GM20431 (cell line): ENCODE data around the gene ADK.
"Not testable (repeated sequence)": the region's sequence is repeated elsewhere in the genome, so short reads cannot be mapped to it uniquely, and the experiment has no call there.

Source experiments
- in situ Hi-C: fragments of 300-500 bp; cut with MseI, MboI; formaldehyde crosslinking; loops from one replicate; pipeline ENCODE4 v1.15.0; 2020; ENCODE audit warnings: low sequenced_read_pairs; ENCODE audit not compliant: unreplicated experiment

Gene ADK

DNA sequence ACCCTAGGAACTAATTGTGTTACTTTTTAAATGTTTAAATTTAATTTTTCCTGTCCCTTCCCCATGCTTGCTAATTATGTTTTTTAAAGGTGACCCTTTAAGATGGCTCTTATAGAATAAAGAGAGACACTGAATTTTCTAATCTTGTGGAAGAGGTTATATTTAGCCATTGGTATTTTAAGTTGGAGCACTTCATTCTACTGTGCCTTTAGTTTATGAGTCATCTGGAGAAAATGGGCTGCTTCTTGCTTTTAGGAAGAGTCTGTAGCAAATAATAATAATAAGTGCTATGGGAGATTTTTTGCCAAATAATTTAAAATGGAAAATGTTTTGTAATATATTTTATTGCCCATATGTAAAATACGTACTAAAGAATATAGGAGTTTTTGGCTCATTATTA lies 139.7 kb downstream of the ADK start:
- in situ Hi-C loops: no loop called here

DNA sequence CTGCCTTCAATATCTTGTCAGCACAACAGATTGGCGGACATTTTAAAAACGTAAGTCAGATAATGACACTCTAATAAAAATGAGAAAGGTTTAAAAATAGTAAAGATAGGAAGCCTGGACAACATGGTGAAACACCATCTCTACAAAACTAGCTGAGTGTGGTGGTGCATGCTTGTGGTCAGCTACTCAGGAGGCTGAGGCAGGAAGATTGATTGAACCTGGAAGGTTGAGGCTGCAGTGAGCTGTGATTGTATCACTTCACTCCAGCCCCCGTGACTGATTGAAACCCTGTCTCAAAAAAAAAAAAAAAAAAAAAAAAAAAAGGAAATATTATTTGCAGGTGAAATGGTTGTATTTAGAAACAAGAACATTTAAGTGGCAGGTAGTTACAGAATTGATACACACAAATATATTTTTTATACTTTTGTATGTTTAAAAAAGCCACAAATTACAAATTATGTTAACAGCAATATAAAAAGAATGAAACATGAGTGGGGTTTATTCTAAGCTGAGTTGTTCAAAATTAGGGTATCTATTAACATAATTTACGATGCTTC lies 141.9 kb downstream of the ADK start:
- in situ Hi-C loops: no loop called here

DNA sequence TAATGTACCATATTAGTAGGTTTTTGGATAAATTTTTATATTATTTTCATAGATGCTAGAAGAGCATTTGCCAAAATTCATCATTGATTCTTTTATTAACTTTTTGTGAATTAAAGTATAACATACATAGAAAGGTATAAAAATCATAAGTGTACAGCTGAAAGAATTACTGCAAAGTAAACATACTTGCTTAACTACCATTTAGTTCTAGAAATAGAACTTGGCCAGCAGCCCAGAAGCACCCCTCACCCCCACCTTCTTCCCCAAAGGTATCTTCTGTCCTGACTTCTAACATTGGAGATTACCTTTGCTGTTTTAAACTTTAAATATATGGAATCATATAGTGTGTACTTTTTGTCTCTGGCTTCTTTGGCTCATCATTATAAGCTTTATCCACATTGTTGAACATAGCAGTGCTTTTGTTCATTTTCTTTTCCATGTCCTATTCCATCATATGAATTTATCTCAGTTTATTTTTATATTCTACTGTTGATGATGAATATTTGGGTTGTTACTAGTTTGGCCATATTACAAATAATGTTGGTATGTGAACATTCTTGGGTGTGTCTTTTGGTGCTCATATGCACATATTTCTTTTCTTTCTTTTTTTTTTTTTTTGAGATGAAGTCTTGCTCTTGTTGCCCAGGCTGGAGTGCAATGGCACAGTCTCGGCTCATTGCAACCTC lies 142.8 kb downstream of the ADK start:
- in situ Hi-C loops: no loop called here

DNA sequence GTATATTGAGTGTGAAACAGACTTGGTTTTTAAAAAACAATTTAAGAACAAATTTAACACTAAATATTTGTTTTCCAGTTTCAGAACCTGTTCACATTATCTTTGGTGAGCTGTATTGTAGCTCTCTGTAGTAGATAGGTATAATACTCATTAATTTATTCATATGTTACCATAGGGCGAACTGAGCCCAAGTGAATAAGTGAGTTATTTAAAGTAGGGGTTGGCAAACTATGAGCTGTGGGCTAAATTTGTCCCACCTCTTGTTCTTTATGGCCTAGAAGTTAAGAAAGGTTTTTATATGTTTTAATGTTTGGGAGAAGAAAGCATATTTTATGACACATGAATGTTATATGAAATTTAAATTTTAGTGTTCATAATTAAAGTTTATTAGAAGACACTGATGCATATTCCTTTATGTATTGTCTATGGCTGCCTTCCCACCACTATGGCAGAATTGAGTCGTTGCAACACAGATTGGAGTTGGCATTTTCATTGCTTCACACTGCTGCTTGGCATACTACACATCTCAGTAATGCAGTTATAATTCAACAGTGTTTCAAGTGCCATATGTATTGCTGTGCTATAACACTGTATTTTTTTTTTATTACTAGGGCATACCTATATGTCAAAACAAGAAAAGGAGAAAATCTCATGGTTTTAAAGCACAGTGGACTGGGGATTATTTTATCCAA lies 146.5 kb downstream of the ADK start:
- in situ Hi-C loops: no loop called here

DNA sequence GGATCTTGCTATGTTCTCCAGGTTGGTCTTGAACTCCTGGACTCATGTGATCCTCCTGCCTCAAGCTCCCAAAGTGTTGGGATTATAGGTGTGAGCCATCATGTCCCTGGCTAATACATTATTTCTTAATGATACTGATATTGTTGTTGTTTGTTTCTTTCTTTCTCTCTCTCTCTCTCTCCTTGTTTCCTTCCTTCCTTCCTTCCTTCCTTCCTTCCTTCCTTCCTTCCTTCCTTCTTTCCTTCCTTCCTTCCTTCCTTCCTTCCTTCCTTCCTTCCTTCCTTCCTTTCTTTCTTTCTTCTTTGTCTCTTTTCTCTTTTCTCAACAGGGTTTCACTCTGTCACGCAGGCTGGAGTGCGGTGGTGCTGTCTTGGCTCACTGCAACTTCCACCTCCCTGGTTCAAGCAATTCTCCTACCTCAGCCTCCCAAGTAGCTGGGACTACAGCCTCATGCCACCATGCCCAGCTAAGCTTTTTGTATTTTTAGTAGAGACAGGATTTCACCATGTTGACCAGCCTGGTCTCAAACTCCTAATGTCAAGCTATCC lies 149.1 kb downstream of the ADK start:
- in situ Hi-C loops: not testable (repeated sequence)

DNA sequence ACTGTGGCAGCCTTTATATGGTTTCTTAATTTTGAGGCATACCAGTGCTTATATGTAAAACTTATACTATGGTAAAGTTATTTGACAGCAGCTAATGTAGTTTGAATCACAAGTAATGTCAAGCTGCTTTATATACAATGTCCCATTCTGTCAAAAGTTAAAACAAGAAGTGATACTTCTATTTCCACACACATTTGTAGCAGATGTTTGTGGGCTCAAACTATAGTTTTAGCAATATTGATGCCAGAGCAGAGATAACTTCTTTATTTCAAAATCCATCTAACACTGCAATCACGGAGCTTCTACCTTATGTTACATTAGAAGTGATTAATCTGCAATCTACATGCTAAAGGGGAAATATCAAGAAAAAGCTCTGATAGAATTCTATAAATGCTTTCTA lies 149.6 kb downstream of the ADK start:
- in situ Hi-C loops: no loop called here

DNA sequence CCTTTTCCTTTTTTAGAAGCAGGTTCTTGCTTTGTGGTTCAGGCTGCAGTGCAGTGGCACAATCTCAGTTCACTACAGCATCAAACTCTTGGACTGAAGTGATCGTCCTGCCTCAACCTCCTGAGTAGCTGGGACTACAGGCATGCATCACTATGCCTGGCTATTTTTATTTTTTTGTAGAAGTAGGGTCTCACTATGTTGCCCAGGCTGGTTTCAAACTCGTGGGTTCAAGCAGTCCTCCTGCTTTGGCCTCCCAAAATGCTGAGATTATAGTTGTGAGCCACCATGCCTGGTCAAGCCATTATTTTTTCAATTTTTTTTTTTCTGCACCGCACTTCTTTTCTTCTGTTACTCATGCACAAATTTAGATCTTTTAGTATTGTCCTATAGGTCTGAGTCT lies 154.7 kb downstream of the ADK start:
- in situ Hi-C loops: no loop called here

DNA sequence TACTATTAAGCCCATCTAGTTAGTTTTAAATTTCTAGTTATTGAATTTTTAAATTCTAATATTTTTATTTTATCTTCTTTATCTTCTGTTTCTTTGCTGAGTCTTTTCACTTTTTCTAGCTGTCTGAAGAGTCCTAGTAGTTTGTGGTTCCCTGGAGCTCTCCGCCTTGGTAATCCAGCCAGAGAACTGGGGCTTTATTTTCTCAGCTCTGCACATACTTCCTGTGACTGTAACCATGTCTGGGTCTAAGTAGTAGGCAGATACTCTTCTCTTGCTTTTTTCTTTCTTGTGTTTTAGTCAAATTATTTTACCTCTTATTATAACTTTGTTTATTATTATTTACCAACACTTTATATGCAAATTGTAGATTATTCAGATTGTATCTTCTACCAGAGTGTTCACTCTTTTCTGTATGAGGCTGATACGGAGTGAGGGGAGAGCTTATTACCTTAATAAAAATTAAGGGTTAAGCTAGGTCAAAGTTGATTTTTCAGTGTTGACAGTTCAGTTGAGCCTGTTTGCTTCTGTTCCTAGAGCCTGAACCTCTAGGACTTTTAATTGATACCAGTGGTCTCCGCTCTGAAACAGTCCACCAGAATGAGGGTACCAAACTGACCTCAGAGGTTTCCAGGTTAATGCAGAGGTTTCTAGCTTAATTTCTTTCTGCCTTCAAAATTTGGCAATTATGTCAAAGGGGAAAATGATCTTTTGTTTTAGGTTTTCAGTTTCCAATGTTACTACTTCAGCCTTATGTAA lies 155.4 kb downstream of the ADK start:
- in situ Hi-C loops: no loop called here

DNA sequence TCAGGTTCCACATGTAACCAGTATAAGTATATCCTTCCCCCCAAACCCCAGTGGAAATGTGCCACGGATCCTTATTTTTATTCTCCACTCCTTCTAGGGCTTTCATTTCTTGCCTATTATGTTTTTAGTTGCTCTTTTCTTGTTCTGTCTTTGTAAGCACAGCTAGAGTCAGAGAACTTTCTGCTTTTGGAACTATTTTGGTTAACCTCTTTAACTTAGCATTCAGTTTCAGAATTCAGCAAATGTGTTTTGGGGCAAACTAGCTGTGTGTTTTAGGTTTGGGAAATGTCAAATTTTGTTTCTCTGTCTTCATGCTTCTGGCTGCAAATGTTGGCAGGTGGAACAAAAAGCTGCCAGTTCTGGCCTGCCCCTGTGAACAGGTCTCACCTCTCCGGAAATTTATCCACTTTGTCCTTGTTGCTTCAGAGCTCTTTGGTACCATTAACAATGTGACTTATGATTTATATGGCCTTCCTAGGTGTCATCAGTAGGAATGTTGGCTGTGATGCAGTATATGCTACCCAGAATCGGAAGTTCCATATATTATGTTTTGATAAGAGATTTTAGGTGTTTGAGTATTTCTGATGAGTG lies 156.1 kb downstream of the ADK start:
- in situ Hi-C loops: no loop called here

DNA sequence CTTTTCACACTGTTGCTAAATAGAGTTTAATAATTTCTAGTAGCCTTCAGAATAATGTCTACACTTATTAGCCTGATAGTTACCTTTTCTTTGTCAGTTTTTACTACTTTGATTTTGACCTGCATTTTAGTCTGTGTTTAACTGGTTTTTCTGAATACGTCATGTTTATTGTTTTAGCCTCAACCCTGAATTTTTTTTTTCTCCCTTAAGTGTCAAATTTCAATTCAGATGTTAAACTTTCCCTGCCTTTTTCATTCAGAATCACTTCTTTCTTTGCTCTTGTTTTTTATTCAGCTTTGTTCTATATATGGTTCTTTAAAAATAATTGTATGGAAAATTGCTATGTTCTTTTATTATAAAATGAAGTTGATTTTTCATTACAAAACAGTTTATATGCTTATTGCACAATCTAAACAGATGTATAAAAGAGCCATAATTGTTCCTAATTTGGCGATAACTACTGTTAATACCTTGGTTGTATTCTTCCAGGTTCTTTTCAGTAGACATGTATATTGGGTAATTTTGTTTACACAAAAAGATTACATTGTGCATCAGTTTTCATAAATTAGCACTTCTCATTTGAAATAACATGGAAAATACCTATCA lies 159.7 kb downstream of the ADK start:
- in situ Hi-C loops: no loop called here

DNA sequence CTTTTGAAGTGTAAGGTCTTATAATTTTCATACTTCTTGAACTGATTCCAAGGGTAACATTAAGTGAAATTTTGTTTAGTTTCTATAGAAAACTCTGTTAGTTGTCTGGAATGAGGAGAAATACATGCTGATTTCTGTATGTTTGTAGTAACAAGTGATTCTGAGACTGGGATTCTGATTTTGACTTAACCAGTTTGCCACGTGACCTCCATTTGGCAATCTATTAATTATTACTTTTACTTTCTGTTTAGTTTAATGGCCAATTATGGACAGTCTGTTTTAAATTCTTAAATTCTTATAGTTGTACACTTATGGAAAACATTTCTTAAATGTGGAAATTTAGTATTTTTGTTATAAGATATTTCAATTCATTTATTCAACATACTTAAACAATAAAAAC lies 163.1 kb downstream of the ADK start:
- in situ Hi-C loops: no loop called here

DNA sequence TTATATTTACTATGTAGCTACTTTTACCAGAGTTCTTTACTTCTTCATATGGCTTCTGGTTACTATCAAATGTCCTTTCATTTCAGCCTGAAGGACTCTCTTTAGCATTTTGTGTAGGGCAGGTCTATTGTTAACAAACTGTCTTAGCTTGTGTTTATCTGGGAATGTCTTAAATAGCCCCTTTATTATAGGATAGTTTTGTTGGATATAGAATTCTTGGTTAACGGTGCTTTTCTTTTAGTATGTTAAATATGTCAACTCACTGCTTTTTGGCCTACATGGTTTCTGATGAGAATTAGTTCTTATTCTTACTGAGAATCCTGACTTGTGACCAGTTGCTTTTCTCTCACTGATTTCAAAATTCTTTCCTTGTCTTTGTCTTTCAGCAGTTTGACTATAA lies 169.0 kb downstream of the ADK start:
- in situ Hi-C loops: no loop called here

DNA sequence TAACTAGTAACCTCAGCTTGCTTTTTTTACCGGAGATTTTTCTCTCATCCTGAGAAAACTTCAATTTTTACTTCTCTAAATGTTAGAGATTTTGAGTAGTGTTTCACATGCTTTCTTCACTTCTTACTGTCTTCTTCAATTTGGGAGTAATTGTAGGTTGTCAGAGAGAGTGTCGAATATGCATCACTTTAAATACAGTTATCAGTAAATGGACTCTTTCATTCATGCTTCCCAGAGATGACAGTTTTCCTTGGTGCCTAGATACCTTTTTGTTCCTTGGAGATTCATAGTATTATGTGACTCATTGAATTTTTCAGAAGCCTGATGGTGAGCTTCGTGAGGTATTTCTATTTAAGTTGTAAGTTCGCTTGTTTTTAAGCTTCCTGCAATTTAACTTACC lies 169.7 kb downstream of the ADK start:
- in situ Hi-C loops: no loop called here

DNA sequence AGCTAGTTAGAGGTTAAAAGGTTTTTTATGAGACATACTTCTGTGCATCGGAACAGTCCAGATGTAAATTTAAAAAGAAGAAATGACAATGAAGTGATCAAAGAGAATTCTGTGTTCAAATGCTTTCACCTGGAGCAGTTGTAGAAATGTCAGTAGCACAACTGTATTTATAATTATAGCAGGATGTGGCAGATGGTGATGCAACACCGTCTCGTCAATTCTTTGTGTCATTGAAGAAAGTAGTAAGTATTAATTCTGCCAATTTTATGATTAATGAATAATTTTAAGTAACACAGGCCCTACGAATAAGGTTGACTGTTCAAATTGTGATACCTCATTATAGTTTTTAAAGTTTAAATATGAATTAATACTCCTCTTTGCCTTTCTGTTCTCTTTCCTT lies 171.1 kb downstream of the ADK start:
- in situ Hi-C loops: no loop called here

DNA sequence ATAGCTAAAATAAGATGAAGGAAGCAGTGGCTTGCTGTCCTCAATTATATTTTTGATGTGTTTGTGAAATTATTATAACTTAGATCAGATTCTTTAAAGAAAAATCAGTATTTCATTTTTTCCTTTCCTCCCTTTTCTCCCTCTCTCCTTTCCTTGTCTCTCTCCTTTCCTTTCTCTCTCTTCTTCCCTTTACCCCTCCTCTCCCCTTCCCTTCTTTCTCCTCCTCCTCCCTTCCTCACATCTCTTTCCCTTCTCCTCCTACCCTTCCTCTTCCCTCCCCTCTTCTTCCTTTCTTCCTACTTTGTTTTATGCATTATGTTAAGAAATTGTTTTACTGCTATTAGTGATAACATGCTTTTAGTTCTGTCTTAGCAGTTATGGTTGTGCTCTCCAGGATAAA lies 171.5 kb downstream of the ADK start:
- in situ Hi-C loops: no loop called here

DNA sequence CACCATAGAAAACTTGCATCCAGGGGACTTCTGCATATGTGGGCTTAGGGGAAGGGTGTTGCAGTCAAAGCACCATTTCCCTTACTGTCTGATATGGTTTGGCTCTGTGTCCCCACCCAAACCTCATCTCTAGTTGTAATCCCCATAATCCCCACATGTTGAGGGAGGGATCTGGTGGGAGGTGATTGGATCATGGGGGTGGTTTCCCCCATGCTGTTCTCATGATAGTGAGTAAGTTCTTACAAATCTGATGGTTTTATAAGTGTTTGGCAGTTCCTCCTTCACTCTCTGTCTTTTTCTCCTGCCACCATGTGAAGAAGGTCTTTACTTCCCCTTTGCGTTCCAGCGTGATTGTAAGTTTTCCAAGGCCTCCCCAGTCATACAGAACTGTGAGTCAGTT lies 177.4 kb downstream of the ADK start:
- in situ Hi-C loops: no loop called here

DNA sequence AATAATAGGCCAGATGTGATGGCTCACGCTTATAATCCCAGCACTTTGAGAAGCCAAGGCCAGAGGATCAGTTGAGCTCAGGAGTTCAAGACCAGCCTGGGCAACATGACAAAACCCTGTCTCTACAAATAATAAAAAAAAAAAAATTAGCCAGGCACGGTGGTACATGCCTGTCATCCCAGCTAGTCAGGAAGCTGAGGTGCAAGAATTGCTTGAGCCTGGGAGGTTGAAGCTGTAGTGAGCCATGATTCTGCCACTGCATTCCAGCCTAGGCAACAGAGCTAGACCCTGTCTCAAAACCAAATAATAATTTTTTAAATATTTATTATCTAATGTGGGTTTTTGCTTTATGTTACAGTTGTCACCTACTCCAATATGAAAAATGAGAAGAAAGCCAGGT lies 178.9 kb downstream of the ADK start:
- in situ Hi-C loops: no loop called here

DNA sequence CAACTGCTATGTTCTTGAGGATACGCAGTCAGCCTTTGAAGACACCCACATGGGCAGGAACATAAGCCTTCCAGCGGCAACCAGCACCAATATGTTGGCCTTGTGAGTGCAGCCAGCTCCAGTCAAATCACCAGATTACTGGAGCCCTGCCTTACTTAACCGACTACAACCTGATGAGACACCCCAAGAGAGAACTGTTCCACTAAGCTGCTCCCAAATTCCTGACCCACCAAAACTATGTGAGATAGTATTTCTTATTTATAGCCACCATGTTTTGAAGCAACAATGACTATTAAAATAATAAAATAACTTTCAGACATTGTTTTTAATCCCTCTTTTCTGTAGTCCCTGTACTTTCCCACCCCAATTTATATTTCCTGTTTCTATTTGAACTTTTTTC lies 179.6 kb downstream of the ADK start:
- in situ Hi-C loops: no loop called here

DNA sequence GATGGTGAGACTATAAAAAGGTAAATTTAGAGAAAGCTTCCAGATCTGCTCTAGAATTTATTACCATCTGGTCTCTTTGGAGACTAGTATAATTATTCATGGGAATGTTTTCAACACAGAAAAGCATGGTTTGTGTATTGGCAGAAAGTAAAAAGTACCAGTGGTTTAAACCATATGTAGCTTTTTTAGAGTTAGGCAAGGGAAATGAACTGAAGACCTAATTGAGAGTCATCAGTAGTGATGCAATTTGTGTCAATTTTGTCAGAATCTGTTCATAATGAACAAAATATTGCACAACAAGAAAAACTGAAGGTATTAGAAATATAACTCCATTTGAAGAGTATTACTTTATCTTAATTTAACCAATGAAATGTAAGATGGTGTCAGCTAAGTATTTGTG lies 181.4 kb downstream of the ADK start:
- in situ Hi-C loops: no loop called here

DNA sequence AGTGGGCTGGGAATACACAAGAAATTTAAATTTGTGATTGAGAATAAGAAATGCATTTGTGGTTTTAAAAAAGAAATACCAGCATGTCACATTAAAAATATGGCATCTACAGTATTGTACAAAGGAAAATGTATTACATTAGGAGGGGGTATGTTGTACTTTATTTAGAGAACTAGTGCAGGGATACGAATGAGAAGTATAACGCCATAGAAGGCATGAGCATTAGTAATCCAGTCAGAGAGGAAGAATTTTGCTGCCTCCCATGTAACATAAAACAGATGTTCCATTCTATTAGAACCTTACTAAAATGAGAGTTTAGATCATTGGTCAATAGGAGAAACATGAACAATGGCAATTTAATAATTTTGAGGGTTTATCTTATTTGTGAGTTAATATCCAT lies 182.2 kb downstream of the ADK start:
- in situ Hi-C loops: no loop called here
